Stimulated activated CD4-positive, alpha-beta T cell treated with anti-CD3 and anti-CD28 coated beads, Interleukin-4, amount 100 ng/mL, for 24 hours (primary cell): ENCODE results near the gene CSRP1.
"Not testable (repeated sequence)": the region's sequence is repeated elsewhere in the genome, so short reads cannot be mapped to it uniquely, and the experiment has no call there.

Experiments used
- DNase-seq: peaks from one replicate; pipeline ENCODE4 v3.0.0-alpha.2; 2020

The CSRP1 gene

GRCh38 chr1:201537891-201538611 lies 31.1 kb upstream of the CSRP1 start:
- no peak for DNase-seq

GRCh38 chr1:201537467-201537866 lies 30.5 kb upstream of the CSRP1 start:
- DNase-seq: no peak

- no peak for DNase-seq
Measured at GRCh38 chr1:201537028-201537427, 30.1 kb upstream of the CSRP1 start.

DNA sequence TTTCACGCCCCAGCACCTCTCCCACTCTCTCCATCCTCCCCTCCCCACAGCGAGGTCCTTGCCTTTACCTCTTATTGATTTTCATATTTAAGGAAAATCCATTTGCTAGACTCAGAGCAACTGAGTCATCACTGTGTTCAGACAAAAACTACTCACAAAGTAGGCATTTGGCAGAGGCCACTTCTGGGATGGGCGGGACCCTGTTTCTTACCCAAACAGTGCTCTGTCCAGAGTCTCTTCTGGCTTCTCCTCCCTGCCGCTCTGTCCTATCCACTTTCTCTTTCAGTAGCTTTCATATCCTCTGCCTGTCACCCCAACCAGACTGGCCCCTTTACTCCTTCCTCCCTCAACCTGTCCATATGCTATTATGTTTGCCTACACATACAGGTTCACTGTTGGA lies 29.6 kb upstream of the CSRP1 start:
- DNase-seq: no peak

- DNase-seq: no peak
Measured at GRCh38 chr1:201535919-201536245, 29.0 kb upstream of the CSRP1 start.

DNA sequence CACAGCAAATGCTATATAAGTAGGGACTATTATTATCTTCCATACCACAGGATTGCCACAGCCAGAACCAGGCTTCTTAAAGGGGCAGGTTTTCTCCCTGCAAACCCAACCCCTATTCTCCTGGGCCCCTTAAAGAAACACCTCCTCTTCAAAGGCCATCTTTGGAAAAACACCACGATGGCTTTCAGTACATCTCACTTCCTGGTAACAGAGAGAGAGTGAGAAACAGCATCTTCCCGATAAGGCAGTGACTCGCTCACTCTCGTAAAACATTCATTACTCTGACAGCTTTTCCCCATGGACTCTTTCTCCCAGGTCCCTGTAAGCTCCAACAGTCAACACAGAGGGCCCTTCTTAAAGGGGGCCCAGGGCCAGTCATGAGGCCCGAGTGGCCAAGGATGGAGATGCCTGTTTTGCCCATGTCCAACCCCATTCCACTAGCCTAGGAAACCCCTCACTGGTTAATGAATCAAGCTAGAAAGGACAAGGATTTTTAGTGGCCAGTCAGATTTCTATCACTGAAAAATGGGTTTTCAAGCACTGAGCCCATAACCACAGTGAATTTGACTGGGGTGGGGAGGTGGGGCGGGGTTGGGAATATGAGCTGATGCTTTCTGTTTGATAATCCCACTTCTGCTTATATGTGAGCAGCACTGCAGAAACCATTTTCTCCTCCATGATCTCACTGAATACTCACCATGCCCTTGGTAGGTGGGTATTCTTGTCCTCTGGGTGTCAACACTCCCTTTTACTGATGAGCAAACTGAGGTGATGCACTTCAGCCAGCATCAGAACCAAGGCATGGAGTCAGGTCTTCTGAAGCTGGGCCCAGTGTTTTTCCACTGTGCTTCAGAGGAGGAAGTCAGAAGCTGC lies 28.4 kb upstream of the CSRP1 start:
- no peak for DNase-seq

DNA sequence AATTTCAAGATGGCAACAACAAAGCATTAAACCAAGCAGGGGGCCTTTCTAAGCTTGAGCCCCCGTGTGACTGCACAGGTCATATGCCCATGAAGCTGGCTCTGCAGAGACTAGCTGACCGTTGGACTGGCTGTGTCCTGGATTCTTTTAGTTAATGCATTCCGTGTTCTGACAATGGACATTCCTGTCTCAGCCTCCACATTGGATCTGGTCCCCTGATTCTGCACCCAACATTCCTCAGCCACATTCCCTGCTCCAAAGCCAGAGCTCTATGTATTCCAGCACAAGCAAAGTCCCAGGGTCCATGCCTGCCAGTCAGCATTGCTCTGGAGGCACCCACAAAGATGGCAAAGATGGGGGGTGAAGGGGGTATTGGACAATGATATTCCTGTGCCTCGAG lies 26.9 kb upstream of the CSRP1 start:
- no peak for DNase-seq

- no peak for DNase-seq
Measured at GRCh38 chr1:201531551-201532425, 24.9 kb upstream of the CSRP1 start.

DNA sequence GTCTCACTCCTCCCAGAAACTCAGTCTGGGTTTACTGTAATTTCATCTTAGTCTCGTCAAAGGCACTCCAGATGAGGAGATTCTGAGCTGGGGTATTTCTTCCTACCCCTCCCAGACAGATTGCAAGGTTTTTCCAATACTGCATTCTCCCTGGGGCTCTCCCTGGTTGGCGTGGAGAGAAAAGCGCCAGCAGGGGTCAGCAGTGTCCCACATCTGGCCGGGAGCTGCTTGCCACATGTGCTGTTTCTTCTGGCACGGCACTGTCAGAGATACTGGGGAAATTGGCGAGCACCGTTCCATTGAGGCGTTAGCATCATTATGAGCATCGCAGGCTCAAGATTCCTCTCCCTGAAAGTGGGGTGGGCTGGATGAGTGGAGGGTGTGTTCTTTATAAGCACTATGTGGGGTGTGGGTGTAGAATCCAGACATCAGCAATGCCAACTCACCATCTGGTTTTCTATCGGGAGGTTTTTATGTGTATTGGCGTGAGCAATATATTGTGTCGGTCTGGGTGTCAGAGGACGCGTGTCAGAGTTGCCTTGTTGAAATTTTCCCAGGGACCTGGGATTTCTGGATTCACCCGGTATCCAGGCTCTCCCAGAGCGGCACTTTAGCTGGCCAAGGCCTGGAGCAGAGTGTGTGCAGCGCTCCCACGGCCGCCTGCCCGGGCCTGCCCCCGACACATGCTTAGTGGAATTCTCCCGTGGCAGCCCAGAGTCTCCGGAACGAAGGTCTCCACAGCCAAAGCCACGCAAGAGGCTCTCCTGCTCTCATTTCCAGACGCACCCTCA lies 24.0 kb upstream of the CSRP1 start:
- DNase-seq: peak; percentile 33

GRCh38 chr1:201528631-201529252 lies 21.8 kb upstream of the CSRP1 start:
- DNase-seq: no peak

DNA sequence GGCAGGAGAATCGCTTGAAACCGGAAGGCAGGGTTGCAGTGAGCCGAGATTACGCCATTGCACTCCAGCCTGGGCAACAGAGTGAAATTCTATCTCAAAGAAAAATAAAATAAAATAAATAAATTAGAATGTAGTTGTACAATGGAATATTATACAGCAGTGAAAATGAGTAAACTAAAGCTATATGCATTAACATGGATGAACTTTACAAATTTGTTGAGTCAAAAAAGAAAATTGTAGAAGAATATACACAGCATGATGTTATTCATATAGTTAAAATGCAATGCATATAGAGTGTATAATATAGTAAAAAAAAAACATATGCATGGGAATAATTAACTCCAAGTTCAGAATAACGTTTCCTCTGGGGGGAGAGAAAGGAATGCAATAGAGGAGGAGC lies 21.0 kb upstream of the CSRP1 start:
- DNase-seq: no peak

DNA sequence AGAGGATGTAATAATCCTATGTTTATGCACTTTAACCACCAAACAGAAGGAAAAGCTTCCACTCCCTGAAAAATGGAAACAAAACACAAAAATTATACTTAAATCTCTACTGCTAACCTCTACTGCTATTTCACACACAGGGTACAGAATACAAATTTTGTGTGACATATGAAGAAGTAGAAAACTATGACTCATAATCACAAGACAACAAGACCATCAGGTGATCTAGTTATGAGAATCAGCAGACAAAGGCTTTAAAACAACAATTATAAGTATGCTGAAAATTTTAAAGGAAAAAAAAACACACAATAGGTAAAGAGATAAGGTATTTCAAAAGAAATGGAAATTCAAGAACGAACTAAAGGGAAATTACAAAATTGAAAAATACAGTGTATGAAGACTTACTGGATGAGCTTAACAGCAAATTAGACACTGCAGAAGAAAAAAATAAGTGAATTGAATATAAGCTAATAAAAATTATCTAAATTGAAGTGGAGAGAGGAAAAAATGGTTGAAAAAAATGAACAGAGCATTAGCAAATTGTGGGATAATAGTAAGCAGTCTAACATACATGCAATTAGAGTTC lies 18.4 kb upstream of the CSRP1 start:
- no peak for DNase-seq

- DNase-seq: not testable (repeated sequence)
Measured at GRCh38 chr1:201520046-201520575, 13.2 kb upstream of the CSRP1 start.

DNA sequence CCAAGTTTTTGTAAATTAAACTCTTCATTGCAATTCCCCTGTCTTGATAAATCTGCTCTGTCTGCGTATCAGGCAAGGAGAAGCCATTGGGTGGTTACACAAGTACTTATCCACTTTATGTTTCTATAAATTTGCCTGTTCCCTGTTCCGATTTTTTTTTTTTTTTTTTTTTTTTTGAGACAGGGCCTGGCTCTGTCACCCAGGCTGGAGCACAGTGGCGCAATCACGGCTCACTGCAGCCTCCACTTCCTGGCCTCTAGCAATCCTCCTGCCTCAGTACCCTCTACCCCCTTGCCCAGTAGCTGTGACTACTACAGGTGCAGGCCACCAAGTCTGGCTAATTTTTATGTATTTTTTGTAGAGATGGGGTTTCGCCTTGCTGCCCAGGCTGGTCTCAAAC lies 11.1 kb upstream of the CSRP1 start:
- no peak for DNase-seq

DNA sequence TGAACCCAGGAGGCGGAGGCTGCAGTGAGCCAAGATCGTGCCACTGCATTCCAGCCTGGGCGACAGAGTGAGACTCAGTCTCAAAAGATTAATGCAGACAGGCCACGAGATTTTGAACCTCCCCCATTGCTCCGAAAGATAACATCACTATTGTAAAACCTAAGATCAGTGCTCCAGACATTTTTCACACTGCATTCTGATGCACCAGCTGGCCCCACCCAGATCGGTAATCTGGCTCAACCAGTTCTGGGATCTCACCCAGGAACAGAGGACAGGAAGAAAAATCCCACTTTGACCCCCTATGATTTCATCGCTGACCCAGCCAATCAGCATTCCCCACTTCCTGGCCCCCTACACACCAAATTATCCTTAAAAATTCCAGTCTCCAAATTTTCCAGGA lies 10.7 kb upstream of the CSRP1 start:
- no peak for DNase-seq

DNA sequence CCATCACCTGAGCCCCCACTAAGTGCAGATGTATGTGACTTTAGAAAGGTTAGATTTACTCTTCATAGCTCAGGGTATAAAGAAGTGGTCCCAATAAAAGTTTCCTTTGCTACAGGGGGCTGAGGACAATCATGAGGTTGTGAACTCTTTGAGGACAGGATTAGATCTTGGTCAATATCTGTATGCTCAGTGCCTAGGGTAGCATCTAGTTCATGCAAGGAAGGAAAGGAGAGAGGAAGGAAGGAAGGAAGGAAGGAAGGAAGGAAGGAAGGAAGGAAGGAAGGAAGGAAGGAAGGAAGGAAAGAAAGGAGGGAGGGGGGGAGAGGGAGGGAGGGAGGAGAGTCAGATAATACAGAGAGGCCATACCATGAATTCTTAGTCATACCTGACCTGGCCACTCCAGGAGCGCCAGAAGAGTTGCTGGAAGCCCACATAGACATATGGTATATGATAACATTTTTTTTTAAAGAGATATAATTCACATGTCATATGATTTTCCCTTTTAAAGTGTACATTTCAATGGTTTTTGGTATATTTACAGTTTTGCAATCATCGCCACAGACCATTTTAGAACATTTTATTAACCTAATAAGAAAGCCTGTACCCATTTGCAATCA lies 9.7 kb upstream of the CSRP1 start:
- DNase-seq: no peak

DNA sequence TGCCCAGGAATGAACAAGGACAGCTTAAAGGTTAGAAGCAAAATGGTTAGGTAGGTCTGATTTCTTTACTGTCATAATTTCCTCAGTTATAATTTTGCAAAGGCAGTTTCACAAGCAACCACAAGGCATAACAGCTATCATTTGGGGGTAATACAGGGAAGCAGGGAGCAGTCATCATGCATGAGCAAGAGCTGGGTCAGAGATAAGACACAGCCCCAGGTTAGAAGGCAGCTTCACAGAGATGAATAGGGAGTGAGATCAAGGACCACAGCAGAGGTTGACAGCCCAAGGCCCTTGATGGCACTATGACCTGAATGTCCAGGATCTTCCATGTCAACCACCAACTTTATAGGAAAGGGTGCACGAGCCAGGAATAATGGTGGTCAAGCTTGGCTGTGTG lies 9.0 kb upstream of the CSRP1 start:
- DNase-seq: no peak

DNA sequence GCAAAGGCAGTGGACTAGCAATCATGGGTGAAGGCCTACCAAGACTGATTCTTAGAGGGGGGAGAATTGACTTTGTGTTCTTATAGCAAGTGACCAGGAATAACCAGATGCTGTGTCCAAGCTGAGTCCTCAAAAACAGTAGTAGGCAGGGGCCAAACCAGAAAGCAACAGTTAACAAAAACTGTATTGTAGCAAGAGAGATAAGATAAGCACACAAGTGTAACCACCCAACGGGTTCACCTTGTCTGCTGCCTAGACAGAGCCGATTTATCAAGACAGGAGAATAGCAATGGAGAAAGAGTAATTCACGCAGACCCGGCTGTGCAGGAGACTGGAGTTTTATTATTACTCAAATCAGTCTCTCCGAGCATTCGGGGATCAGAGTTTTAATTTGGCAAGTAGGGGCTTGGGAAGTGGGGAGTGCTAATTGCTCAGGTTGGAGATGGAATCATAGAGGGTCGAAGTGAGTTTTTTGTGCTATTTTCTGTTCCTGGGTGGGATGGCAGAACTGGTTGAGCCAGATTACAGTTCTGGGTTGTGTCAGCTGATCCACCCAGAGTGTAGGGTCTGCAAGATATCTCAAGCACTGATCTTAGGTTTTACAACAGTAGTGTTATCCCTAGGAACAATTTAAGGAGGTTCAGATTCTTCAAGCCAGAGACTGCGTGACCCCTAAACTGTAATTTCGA lies 8.3 kb upstream of the CSRP1 start:
- DNase-seq: no peak

DNA sequence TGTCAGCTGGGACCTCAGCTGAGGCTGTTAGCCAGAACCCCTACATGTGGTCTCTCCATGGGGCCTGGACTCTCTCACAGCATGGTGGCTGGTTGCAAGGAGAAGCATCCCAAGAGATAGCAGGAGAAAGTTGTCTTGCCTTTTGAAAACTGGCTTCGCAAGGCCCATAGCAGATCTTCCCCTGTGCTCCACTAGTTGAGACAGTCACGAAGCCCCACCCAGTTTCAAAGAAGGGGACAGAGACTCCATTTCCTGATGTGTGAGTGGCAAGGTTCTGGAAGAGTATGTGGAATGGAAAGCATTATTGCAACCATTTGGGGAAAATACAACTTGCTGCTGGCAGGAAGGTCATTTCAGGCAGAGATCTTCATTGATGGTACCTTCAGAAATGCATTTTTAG lies 7.5 kb upstream of the CSRP1 start:
- DNase-seq: no peak

DNA sequence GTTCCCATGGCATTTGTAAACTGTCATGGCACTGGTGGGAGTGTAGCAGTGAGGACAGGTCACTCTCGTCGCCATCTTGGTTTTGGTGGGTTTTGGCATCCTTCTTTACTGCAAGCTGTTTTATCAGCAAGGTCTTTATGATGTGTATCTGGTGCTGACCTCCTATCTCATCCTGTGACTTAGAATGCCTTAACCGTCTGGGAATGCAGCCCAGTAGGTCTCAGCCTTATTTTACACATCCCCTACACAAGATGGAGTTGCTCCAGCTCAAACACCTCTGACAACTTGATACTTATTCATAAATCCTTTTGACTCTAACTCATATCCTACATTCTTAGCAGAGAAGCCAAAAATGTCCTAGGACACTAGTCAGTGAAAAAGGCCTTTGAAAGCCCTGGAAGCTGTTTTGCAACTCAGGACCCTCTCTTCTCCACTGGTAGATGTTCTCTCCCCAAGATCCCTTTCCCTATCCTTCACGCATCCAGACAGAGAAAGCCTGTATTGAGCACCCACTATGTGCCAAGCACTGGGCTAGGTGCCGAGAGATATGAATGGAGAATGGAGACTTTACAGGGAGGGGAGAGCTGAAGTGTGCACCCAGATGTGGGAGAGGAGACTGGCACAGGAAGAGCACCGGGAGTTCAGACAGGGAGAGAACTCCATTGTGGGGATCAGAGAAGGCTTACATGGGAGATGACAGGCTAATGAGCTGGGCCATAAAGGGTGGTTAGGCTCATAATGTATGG lies 6.7 kb upstream of the CSRP1 start:
- no peak for DNase-seq
